ENCODE measurements around the gene TMEM141. TPM values are rescaled to one million over a fixed set of nuclear protein-coding genes. Genes with fewer than 3 reads are reported as not detected.

Gene TMEM141
- total and polyA plus RNA-seq, 10 of the 15 experiments (the other 5 are each of a cell fraction or from before 2014, with no cell fraction given): 7.8 to 48.6 (median 34.4) TPM

DNA sequence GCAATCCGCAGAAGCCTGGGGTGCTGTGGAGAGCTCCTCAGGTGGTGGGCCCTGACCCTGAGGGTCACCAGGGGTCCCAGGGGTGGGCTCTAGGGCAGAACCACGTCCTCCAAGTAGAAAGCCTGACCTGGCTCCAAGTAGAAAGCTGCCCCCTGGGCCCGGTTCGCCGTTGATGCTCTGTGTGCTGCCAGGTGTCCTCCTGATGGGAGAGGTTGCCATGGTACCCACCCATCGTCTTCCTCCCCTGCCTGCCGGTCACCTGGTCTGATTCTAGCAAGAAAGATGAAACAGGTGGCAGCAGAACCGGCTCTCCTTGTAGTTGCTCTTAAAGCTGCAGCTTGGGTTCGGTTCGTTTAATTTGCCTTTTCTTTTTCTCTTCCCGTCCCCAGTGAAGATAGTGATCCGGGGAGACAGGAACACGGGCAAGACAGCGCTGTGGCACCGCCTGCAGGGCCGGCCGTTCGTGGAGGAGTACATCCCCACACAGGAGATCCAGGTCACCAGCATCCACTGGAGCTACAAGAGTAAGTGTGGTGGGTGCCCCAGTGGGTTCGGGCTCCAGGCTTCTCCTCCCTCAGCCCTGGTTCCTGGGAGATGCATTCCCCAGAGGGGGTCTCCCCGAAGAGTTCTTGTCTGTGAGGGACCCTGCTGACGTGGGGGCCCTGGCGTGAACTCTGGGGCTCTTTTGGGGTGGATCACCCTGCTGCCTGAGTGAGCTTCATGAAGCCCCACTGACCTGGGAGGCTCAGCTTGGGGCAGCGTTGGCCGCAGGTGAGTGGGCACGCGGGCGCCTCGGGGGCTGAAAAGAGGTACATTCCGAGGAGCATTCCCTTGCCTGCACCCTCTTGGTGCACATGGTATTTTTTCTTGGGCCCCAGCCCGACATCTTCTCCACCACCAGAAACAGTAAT, 32.2 kb downstream of the TMEM141 start:
- peaks cover 3 to 9% of the 10 kb centered on the region in 2 experiments; a peak in 3 of 4 replicates for H3K36me3 ChIP-seq (ENCODE audit: control insufficient read depth in 2 of 2, insufficient read depth in 2 of 2, low read length in 1 of 2)
- BruUV-seq (replicated peaks): no TSS peak
- ChIA-PET SMC1A (ENCODE audit: uncharacterized antibody, unreplicated experiment) (no interaction called here), POLR2A (interaction anchor here (0.6 kb wide), 1 partner anchor 554 kb away, joined by 3 read pairs; no protein-coding TSS in a partner anchor), RAD21 (ENCODE audit: unreplicated experiment) (interaction anchor here (0.6 kb wide), 1 partner anchor 772 kb away, joined by 3 read pairs; no protein-coding TSS in a partner anchor), CTCF (interaction anchor here (1.0 kb wide), 1 partner anchor 19 kb away, joined by 5 read pairs; the partner anchor contains the start of gene AJM1)
- ATAC-seq (no peak), DNase-seq (ENCODE audit: low read depth, low spot score) (no peak), FAIRE-seq (no peak)
- H3K27ac ChIP-seq (ENCODE audit: control insufficient read depth, insufficient read depth): no peak overlapping the region
- H3K9me3 ChIP-seq (replicated peaks; ENCODE audit: control insufficient read depth, insufficient read depth, low read length): no peaks in the 10 kb centered on the region
- no peak overlapping the region for H3K9ac ChIP-seq (ENCODE audit: control insufficient read depth, insufficient read depth, low read length)
- no peak overlapping the region for H3K4me2 ChIP-seq (ENCODE audit: control insufficient read depth, insufficient read depth)
- H2AFZ ChIP-seq (ENCODE audit: control insufficient read depth, low read depth, low read length): no peak overlapping the region
- no peaks in the 10 kb centered on the region for H3K27me3 ChIP-seq (replicated peaks in 1 of 2; ENCODE audit: control insufficient read depth in 2 of 2, insufficient read depth in 2 of 2, low read length in 1 of 2)
- WGBS (ENCODE audit: insufficient coverage, insufficient replicate concordance, low lambda C conversion rate, missing lambda C conversion rate): 94% methylated on average over 29 of the region's 30 CpGs
- no peaks in the 10 kb centered on the region for H3K4me1 ChIP-seq (ENCODE audit: control insufficient read depth, insufficient read depth, low read length)
- intact Hi-C loops (cut with micrococcal nuclease; ENCODE audit: unreplicated experiment): no loop called here
- no peaks in the 10 kb centered on the region for H3K79me2 ChIP-seq (ENCODE audit: control insufficient read depth, insufficient read depth, low read length)
- H3K4me3 ChIP-seq: no peak overlapping the region
- no peaks in the 10 kb centered on the region for H4K20me1 ChIP-seq (ENCODE audit: control insufficient read depth, insufficient read depth)
- TF ChIP-seq SPI1 (IDR thresholded peaks at IDR 0.05; ENCODE audit: borderline replicate concordance, insufficient read depth, low read depth, low read length) (no peak), MYB (IDR thresholded peaks at IDR 0.05; ENCODE audit: borderline replicate concordance, low read depth, low read length) (no peak), EZH2 (IDR thresholded peaks at IDR 0.05; ENCODE audit: borderline replicate concordance, control insufficient read depth, low read depth, low read length) (no peak), SREBF1 (IDR thresholded peaks at IDR 0.05; ENCODE audit: low read length) (no peak), CHD1 (IDR thresholded peaks at IDR 0.05; ENCODE audit: low read depth, low read length) (no peak), ZNF207 (IDR thresholded peaks at IDR 0.05; ENCODE audit: borderline replicate concordance) (no peak), STAT1 (conservative IDR thresholded peaks at IDR 0.05) (no peak), RELA (IDR thresholded peaks at IDR 0.05; ENCODE audit: borderline replicate concordance, partially characterized antibody) (no peak), SIX5 (IDR thresholded peaks at IDR 0.05; ENCODE audit: low read depth, low read length, severe bottlenecking) (no peak), NFYB (IDR thresholded peaks at IDR 0.05; ENCODE audit: insufficient read depth, low read depth, low read length) (no peak), RFX5 (IDR thresholded peaks at IDR 0.05; ENCODE audit: low read depth, low read length) (no peak), ETV6 (conservative IDR thresholded peaks at IDR 0.05 in 1 of 2, IDR thresholded peaks at IDR 0.05 in 1 of 2; ENCODE audit: borderline replicate concordance in 1 of 2, low read depth in 1 of 2) (no peak), IRF4 (IDR thresholded peaks at IDR 0.05; ENCODE audit: low read depth, low read length) (no peak), E2F4 (IDR thresholded peaks at IDR 0.05; ENCODE audit: low read depth, low read length) (no peak), ZNF24 (IDR thresholded peaks at IDR 0.05) (no peak)
- TF ChIP-seq, protein P1, sequence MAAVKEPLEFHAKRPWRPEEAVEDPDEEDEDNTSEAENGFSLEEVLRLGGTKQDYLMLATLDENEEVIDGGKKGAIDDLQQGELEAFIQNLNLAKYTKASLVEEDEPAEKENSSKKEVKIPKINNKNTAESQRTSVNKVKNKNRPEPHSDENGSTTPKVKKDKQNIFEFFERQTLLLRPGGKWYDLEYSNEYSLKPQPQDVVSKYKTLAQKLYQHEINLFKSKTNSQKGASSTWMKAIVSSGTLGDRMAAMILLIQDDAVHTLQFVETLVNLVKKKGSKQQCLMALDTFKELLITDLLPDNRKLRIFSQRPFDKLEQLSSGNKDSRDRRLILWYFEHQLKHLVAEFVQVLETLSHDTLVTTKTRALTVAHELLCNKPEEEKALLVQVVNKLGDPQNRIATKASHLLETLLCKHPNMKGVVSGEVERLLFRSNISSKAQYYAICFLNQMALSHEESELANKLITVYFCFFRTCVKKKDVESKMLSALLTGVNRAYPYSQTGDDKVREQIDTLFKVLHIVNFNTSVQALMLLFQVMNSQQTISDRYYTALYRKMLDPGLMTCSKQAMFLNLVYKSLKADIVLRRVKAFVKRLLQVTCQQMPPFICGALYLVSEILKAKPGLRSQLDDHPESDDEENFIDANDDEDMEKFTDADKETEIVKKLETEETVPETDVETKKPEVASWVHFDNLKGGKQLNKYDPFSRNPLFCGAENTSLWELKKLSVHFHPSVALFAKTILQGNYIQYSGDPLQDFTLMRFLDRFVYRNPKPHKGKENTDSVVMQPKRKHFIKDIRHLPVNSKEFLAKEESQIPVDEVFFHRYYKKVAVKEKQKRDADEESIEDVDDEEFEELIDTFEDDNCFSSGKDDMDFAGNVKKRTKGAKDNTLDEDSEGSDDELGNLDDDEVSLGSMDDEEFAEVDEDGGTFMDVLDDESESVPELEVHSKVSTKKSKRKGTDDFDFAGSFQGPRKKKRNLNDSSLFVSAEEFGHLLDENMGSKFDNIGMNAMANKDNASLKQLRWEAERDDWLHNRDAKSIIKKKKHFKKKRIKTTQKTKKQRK (IDR thresholded peaks at IDR 0.05; ENCODE audit: low read depth, low read length): no peak
- in situ Hi-C loops (cut with MboI): no loop called here
